ENCODE results near the gene HOXD8. TPM values are rescaled to one million over a fixed set of nuclear protein-coding genes. Genes with fewer than 3 reads are reported as not detected.

The HOXD8 gene
- 18.0 and 26.5 TPM in 2 replicates for total RNA-seq

- DNase-seq (ENCODE audit: low read depth) = no peak
Measured at GRCh38 chr2:176128982-176129796, at the start of gene HOXD8. Gene HOXD8, plus strand, starts transcription at chr2:176129705. Its CDS starts 662 bp downstream, at chr2:176130367.

GRCh38 chr2:176079831-176080539 lies 49.5 kb upstream of the HOXD8 start:
- H3K4me3 ChIP-seq (ENCODE audit: low read depth, low read length) = no peak overlapping the region
- peak; percentile 72 for TF ChIP-seq CTCF (conservative IDR thresholded peaks at IDR 0.05; ENCODE audit: low read depth, low read length)
- no peak for DNase-seq (ENCODE audit: low read depth)

More at GRCh38 chr2:176128982-176129796, at the start of gene HOXD8:
- no peak for TF ChIP-seq CTCF (conservative IDR thresholded peaks at IDR 0.05; ENCODE audit: low read depth, low read length)
- H3K4me3 ChIP-seq (ENCODE audit: low read depth, low read length) = peak within 1 kb of the TSS; percentile 63

GRCh38 chr2:176080540-176081375 lies 48.7 kb upstream of the HOXD8 start:
- no peak overlapping the region for H3K4me3 ChIP-seq (ENCODE audit: low read depth, low read length)
- no peak for TF ChIP-seq CTCF (conservative IDR thresholded peaks at IDR 0.05; ENCODE audit: low read depth, low read length)
- DNase-seq (ENCODE audit: low read depth) = no peak

- TF ChIP-seq CTCF (conservative IDR thresholded peaks at IDR 0.05; ENCODE audit: low read depth, low read length) = no peak
- H3K4me3 ChIP-seq (ENCODE audit: low read depth, low read length) = no peak overlapping the region
- DNase-seq (ENCODE audit: low read depth) = no peak
Measured at GRCh38 chr2:176081376-176081836, 48.1 kb upstream of the HOXD8 start.

GRCh38 chr2:176081837-176082524 lies 47.5 kb upstream of the HOXD8 start:
- no peak for DNase-seq (ENCODE audit: low read depth)
- TF ChIP-seq CTCF (conservative IDR thresholded peaks at IDR 0.05; ENCODE audit: low read depth, low read length) = no peak
- no peak overlapping the region for H3K4me3 ChIP-seq (ENCODE audit: low read depth, low read length)

- H3K4me3 ChIP-seq (ENCODE audit: low read depth, low read length) = no peak overlapping the region
- no peak for DNase-seq (ENCODE audit: low read depth)
- TF ChIP-seq CTCF (conservative IDR thresholded peaks at IDR 0.05; ENCODE audit: low read depth, low read length) = no peak
Measured at GRCh38 chr2:176082525-176082823, 47.0 kb upstream of the HOXD8 start.

Data from epithelial cell of proximal tubule (primary cell).